B cell (primary cell): ENCODE measurements around the gene MORC1. TPM values are rescaled to one million over a fixed set of nuclear protein-coding genes. Genes with fewer than 3 reads are reported as not detected.
A peak's percentile ranks its signal among the peaks of the same experiment; 100 is the strongest.

Source experiments
- ATAC-seq: fragments of 200-7000 bp; cut with Tn5 transposase; one replicate; pipeline ENCODE4 v1.10.0; 2021; ENCODE audit warnings: low read depth, mild to moderate bottlenecking, moderate number of reproducible peaks, moderate library complexity
- CTCF ChIA-PET: fragments of 350-600 bp; sonication (Branson Sonifier 250); formaldehyde crosslinking; loops from one replicate; lab custom pipeline; 2021; ENCODE audit warnings: antibody characterized with exemption, inconsistent platforms; lab: Charles Lee
- POLR2A ChIA-PET: fragments of 350-600 bp; sonication (Branson Sonifier 250); formaldehyde crosslinking; loops from one replicate; lab custom pipeline; 2021; ENCODE audit warnings: antibody characterized with exemption; lab: Charles Lee
- DNase-seq: peaks from one replicate; pipeline ENCODE4 v3.0.0; 2013
- H2AFZ ChIP-seq: 2 replicates; pipeline ENCODE4 v1.6.1; 2012; ENCODE audit warnings: mild to moderate bottlenecking, low read depth, low read length; ENCODE audit not compliant: insufficient read depth, poor library complexity, severe bottlenecking
- H3K27ac ChIP-seq, 2 donors: 1 replicate in 1 of 2; 2 replicates in 1 of 2; pipeline ENCODE4 v1.5.1; 2012 to 2013; ENCODE audit warnings: low read length in 2 of 2, mild to moderate bottlenecking in 2 of 2, moderate library complexity in 1 of 2
- H3K27me3 ChIP-seq, 4 experiments: fragments of 200-600 bp in 1 of 4; sonication (generic) in 1 of 4; replicated peaks in 1 of 4; 1 replicate in 2 of 4; 2 replicates in 2 of 4; pipeline versions ENCODE4 v1.6.1 to v1.7.0; 2013 to 2016; ENCODE audit warnings: low read length in 3 of 4, mild to moderate bottlenecking in 2 of 4, mixed read lengths in 1 of 4, moderate library complexity in 1 of 4; ENCODE audit not compliant: insufficient read depth in 4 of 4, control insufficient read depth in 3 of 4; ENCODE audit errors: control extremely low read depth in 1 of 4
- H3K36me3 ChIP-seq, 2 experiments: replicated peaks in 1 of 2; 1 replicate in 1 of 2; 2 replicates in 1 of 2; pipeline versions ENCODE4 v1.6.1 to v1.7.1; 2013; ENCODE audit warnings: low read length in 1 of 2; ENCODE audit not compliant: insufficient read depth in 2 of 2, control insufficient read depth in 1 of 2; ENCODE audit errors: control extremely low read depth in 1 of 2, extremely low read depth in 1 of 2
- H3K4me1 ChIP-seq, 2 donors: fragments of 200-600 bp in 1 of 2; sonication (generic) in 1 of 2; 1 replicate in 1 of 2; 2 replicates in 1 of 2; pipeline versions ENCODE4 v1.5.1 to v1.6.1; 2013 to 2017; ENCODE audit warnings: low read length in 2 of 2; ENCODE audit not compliant: control insufficient read depth in 2 of 2, insufficient read depth in 2 of 2
- H3K4me2 ChIP-seq: replicated peaks from 2 replicates; pipeline ENCODE3; 2012; ENCODE audit warnings: mild to moderate bottlenecking, low read depth, low read length; ENCODE audit not compliant: poor library complexity, severe bottlenecking
- H3K4me3 ChIP-seq, 5 experiments: fragments of 200-600 bp in 1 of 5; sonication (generic) in 1 of 5; 1 replicate in 3 of 5; 2 replicates in 2 of 5; pipeline versions ENCODE4 v1.5.1 to v1.7.0; 2011 to 2016; ENCODE audit warnings: low read length in 4 of 5, mild to moderate bottlenecking in 4 of 5, low read depth in 2 of 5, control low read depth in 1 of 5, moderate library complexity in 1 of 5; ENCODE audit not compliant: insufficient read depth in 1 of 5; ENCODE audit errors: control extremely low read depth in 1 of 5, extremely low read depth in 1 of 5
- H3K79me2 ChIP-seq: fragments of 200-600 bp; sonication (generic); one replicate; pipeline ENCODE4 v1.6.0; 2016; ENCODE audit warnings: low read length; ENCODE audit not compliant: control insufficient read depth, insufficient read depth
- H3K9ac ChIP-seq: fragments of 200-600 bp; sonication (generic); 2 replicates; pipeline ENCODE4 v1.6.1; 2017; ENCODE audit warnings: mild to moderate bottlenecking, low read length, moderate library complexity
- H3K9me3 ChIP-seq, 3 donors: one replicate each; pipeline versions ENCODE4 v1.6.1 to v1.7.1; 2013; ENCODE audit warnings: low read length in 2 of 3; ENCODE audit not compliant: control insufficient read depth in 2 of 3, insufficient read depth in 1 of 3; ENCODE audit errors: control extremely low read depth in 1 of 3
- H4K20me1 ChIP-seq: 2 replicates; pipeline ENCODE4 v1.6.0; 2012; ENCODE audit warnings: mild to moderate bottlenecking, low read length; ENCODE audit not compliant: insufficient read depth, control insufficient read depth, poor library complexity, severe bottlenecking
- H3K27ac Mint-ChIP-seq: one replicate; pipeline ENCODE4 v1.8.0; 2021; ENCODE audit warnings: mixed read lengths
- H3K27me3 Mint-ChIP-seq: one replicate; pipeline ENCODE4 v1.8.0; 2021; ENCODE audit warnings: mixed read lengths
- H3K4me1 Mint-ChIP-seq: one replicate; pipeline ENCODE4 v1.8.0; 2021; ENCODE audit warnings: mixed read lengths
- H3K4me3 Mint-ChIP-seq: one replicate; pipeline ENCODE4 v1.8.0; 2021; ENCODE audit warnings: mixed read lengths
- H3K9me3 Mint-ChIP-seq: one replicate; pipeline ENCODE4 v1.8.0; 2022; ENCODE audit warnings: mixed read lengths; ENCODE audit not compliant: insufficient read depth
- EZH2 ChIP-seq: IDR thresholded peaks from 2 replicates; pipeline ENCODE4 v1.6.1; 2012; ENCODE audit warnings: borderline replicate concordance, low read depth, mild to moderate bottlenecking, moderate library complexity, low read length; ENCODE audit not compliant: insufficient read depth, poor library complexity, severe bottlenecking
- WGBS: methylation state at CpG from one replicate; pipeline ENCODE4 v1.1.5; 2013; ENCODE audit warnings: missing lambda C conversion rate; ENCODE audit not compliant: insufficient coverage; 5-methylcytosine and 5-hydroxymethylcytosine counted together
- intact Hi-C: fragments of 100-400 bp; cut with micrococcal nuclease; formaldehyde crosslinking; loops from one replicate; pipeline ENCODE4 v1.10.0; 2022
- polyA plus RNA-seq: library from polyadenylated mRNA; depleted of rRNA; stranded (reverse); fragments of >200 nt; gene quantifications from 2 replicates; pipeline ENCODE4 v1.2.3, GENCODE V29; 2012
- total RNA-seq, 2 donors: library from RNA; stranded (reverse); fragments of 120-200 nt in 1 of 2; gene quantifications; 1 replicate in 1 of 2; 2 replicates in 1 of 2; pipeline versions ENCODE4 v1.2.3 to v1.2.4, GENCODE V29; 2013 to 2022
- TF ChIP-seq, protein P1 (sequence below): fragments of 200-600 bp; IDR thresholded peaks from one replicate; pipeline ENCODE4 v1.8.0; 2022; ENCODE audit warnings: antibody characterized with exemption, mild to moderate bottlenecking

Gene MORC1
- total and polyA plus RNA-seq, 2 donors (not counting 1 experiment from before 2014, with no cell fraction given), result not detected

DNA sequence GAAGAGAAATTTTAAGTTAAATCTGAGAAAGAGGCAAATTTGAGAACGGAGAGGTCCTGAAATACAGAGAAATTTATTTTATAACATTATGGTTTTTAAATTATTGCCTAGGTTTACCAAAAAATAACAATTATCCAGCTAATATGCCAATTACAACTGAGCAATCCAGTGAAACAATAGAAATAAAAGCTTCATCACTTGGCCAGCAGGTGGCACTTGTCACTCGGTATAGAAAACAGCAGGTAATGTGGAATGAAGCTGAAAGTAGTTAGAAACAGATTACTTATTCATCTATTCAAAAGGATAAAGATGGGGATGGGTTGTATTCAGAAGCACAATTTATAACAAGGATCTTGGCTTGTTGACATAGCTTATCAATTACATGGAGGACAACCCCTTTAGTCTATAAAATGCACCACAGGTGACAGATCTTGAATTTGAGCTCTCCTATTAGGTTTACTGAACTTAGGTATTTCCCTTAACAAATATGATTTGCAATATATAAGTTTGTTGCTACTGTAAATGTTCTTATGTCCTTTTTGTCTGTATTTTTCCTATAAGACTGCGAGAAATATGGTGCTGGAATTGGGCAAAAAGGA, 94.2 kb downstream of the MORC1 start:
- ATAC-seq (peak; percentile 28), DNase-seq (peak; percentile 57)
- Mint-ChIP-seq H3K27ac (no peak overlapping the region), H3K4me1 (no peaks in the 10 kb centered on the region), H3K9me3 (no peaks in the 10 kb centered on the region), H3K4me3 (no peak overlapping the region), H3K27me3 (peaks cover 5% of the 10 kb centered on the region)
- no peaks in the 10 kb centered on the region for H3K79me2 ChIP-seq
- H3K4me1 ChIP-seq, result no peaks in the 10 kb centered on the region
- ChIA-PET CTCF (interaction anchor here (0.7 to 4.5 kb wide), 27 partner anchors 9 to 1290 kb away, joined by 3 to 74 read pairs (median 5); no protein-coding TSS in a partner anchor), POLR2A (no interaction called here)
- H3K9me3 ChIP-seq, result no peaks in the 10 kb centered on the region
- H4K20me1 ChIP-seq, result no peaks in the 10 kb centered on the region
- H3K9ac ChIP-seq, result no peak overlapping the region
- no peak overlapping the region for H3K4me3 ChIP-seq
- H3K36me3 ChIP-seq, result no peaks in the 10 kb centered on the region
- TF ChIP-seq, protein P1, sequence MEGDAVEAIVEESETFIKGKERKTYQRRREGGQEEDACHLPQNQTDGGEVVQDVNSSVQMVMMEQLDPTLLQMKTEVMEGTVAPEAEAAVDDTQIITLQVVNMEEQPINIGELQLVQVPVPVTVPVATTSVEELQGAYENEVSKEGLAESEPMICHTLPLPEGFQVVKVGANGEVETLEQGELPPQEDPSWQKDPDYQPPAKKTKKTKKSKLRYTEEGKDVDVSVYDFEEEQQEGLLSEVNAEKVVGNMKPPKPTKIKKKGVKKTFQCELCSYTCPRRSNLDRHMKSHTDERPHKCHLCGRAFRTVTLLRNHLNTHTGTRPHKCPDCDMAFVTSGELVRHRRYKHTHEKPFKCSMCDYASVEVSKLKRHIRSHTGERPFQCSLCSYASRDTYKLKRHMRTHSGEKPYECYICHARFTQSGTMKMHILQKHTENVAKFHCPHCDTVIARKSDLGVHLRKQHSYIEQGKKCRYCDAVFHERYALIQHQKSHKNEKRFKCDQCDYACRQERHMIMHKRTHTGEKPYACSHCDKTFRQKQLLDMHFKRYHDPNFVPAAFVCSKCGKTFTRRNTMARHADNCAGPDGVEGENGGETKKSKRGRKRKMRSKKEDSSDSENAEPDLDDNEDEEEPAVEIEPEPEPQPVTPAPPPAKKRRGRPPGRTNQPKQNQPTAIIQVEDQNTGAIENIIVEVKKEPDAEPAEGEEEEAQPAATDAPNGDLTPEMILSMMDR, result peak; percentile 88
- TF ChIP-seq EZH2, result no peak
- H2AFZ ChIP-seq, result no peak overlapping the region
- no CpG with 5 or more reads among the region's 3 CpGs for WGBS
- intact Hi-C loops, result loop anchor here (1.0 to 10.0 kb wide), 2 partner anchors 59 to 1291 kb away; no protein-coding TSS in a partner anchor
- no peak overlapping the region for H3K27ac ChIP-seq
- no peaks in the 10 kb centered on the region for H3K27me3 ChIP-seq
- no peak overlapping the region for H3K4me2 ChIP-seq

- Mint-ChIP-seq H3K4me3 (no peak overlapping the region), H3K27me3 (peaks cover 5% of the 10 kb centered on the region), H3K4me1 (no peaks in the 10 kb centered on the region), H3K9me3 (no peaks in the 10 kb centered on the region), H3K27ac (no peak overlapping the region)
- Histone ChIP-seq H3K9ac (no peak overlapping the region), H3K27ac (no peak overlapping the region), H3K4me3 (no peak overlapping the region), H4K20me1 (no peaks in the 10 kb centered on the region), H3K36me3 (no peaks in the 10 kb centered on the region), H3K79me2 (no peaks in the 10 kb centered on the region), H3K27me3 (no peaks in the 10 kb centered on the region), H3K4me2 (no peak overlapping the region), H3K4me1 (no peaks in the 10 kb centered on the region), H3K9me3 (no peaks in the 10 kb centered on the region), H2AFZ (no peak overlapping the region)
- DNase-seq, result no peak
- ATAC-seq, result no peak
- no peak for TF ChIP-seq EZH2
- TF ChIP-seq, protein P1, result no peak
- no CpG with 5 or more reads among the region's 1 CpG for WGBS
- ChIA-PET POLR2A (no interaction called here), CTCF (interaction anchor here (0.7 to 4.5 kb wide), 24 partner anchors 9 to 1291 kb away, joined by 3 to 74 read pairs (median 5); no protein-coding TSS in a partner anchor)
- intact Hi-C loops, result loop anchor here (1.0 to 10.0 kb wide), 2 partner anchors 59 to 1292 kb away; no protein-coding TSS in a partner anchor
Measured at GRCh38 chr3:109023167-109023566, 94.8 kb downstream of the MORC1 start.
